ENCODE measurements around the gene NXF2.
"Not testable (repeated sequence)": the region's sequence is repeated elsewhere in the genome, so short reads cannot be mapped to it uniquely, and the experiment has no call there.

The NXF2 gene

GRCh38 chrX:102246893-102247292, at the start of gene NXF2:
Gene NXF2, plus strand, starts transcription at chrX:102247167. Its CDS starts 59,912 bp downstream, at chrX:102307079.
- not testable (repeated sequence) for DNase-seq

GRCh38 chrX:102207940-102208339, 39.0 kb upstream of the NXF2 start:
- not testable (repeated sequence) for DNase-seq

GRCh38 chrX:102214986-102215385, 32.0 kb upstream of the NXF2 start, which contains the start of gene TCP11X1:
Gene TCP11X1, plus strand, starts transcription at chrX:102215301.
- DNase-seq: not testable (repeated sequence)

GRCh38 chrX:102216497-102216896, 30.5 kb upstream of the NXF2 start:
- not testable (repeated sequence) for DNase-seq

GRCh38 chrX:102235678-102236077, 11.3 kb upstream of the NXF2 start:
- not testable (repeated sequence) for DNase-seq

- not testable (repeated sequence) for DNase-seq
Observed at GRCh38 chrX:102240265-102240664, 6.7 kb upstream of the NXF2 start.

GRCh38 chrX:102272231-102272630, 25.3 kb downstream of the NXF2 start:
- DNase-seq: not testable (repeated sequence)

- no peak for DNase-seq
Observed at GRCh38 chrX:102338162-102338561, 91.2 kb downstream of the NXF2 start.

GRCh38 chrX:102339312-102340298, 92.6 kb downstream of the NXF2 start:
- DNase-seq: no peak

GRCh38 chrX:102341867-102342266, 94.9 kb downstream of the NXF2 start:
- DNase-seq: no peak

- no peak for DNase-seq
Observed at GRCh38 chrX:102345916-102346315, 98.9 kb downstream of the NXF2 start.

Data from amygdala (tissue), 56 donors.